ENCODE results near the gene PAK4.

PAK4 gene

DNA sequence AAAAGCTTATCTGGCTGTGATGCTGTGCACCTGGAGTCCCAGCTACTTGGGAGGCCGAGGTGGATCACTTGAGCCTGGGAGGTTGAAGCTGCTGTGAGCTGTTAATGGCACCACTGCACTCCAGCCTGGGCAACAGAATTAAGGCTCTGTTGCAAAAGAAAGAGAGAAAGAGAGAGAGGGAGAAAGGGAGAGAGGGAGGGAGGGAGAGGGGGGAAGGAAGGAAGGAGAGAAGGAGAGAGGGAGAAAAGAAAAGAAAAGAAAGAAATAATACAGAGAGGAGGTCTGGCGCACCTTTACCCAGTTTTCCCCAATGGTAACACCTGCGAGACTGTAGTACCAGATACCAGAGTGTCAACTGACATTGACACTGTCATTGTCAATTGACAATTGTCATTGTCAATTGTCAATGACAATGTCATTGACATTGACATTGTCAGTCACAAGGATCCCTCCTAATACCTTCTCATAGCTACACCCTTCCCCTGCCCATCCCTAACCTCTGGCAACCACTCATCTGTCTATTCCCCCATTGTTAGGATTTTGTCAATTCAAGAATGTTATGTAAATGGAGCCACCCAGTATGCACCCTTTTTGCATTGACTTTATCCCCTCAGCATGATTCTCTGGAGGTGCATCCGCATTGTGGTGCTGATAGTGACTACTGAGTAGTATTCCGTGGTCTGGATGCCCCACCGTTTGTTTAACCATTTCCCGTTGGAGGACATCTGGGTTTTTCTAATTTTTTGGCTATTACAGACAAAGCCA is 21.3 kb downstream of the PAK4 start:
- no peak for DNase-seq (ENCODE audit: low read depth)

DNA sequence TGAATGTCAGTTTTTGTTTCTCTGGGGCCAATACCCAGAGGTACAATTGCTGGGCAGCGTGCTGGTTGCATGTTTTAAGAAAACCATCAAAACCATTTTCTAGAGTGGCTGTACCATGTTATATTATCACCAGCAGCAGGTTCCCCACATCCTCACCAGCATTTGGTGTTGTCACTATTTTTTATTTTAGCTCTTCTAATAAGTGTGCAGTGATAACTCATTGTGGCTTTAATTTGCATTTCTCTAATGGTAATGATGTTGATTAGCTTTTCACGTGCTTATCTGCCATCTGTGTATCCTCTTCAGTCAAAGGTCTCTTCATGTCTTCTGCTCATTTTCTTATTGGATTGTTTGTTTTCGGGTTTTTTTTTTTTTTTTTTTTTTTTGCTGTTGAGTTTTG is 21.9 kb downstream of the PAK4 start:
- DNase-seq (ENCODE audit: low read depth), result no peak

DNA sequence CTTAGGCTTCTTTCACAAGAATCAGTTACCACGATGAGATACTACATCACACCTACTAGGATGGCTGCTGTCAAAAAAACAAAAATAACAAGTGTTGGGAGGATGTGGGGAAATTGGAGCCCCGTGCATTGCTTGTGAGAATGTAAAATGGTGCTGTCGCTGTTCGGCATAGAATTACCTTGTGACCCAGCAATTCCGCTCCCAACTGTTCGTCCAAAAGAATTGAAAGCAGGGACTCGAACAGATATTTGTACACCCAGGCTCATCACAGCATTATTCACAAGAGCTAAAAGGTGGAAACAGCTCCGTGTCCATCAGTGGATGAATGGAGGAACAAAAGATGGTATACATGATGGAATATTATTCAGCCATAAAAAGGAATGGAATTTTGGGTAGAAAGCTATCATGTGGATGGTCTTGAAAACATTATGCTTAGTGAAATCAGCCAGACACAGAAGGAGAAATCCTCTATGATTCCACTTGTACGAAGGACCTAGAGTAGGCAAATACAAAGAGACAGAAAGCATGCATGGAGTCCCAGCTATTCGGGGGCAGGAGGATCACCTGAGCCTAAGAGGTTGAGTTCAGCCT is 23.4 kb downstream of the PAK4 start:
- DNase-seq (ENCODE audit: low read depth), result no peak

DNA sequence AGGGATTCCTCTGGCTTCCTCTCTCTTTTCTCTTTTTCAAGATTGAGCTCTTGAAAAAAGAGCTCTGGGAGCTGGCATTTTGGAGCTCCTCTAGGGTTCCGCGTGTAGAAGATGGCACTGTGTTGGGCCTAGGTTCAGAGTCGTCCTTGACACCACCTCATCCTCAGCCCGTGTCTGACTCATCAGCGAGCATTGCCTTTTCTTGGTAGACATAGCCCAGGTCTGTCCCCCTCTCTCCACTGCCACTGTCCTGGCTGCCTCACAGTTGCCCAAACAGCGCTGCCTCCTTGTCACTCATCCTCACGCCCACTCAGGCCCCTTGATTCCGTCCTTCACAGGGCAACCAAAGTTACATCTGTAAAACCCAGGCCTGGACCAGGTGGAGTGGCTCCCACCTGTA is 24.6 kb downstream of the PAK4 start:
- DNase-seq (ENCODE audit: low read depth), result no peak

DNA sequence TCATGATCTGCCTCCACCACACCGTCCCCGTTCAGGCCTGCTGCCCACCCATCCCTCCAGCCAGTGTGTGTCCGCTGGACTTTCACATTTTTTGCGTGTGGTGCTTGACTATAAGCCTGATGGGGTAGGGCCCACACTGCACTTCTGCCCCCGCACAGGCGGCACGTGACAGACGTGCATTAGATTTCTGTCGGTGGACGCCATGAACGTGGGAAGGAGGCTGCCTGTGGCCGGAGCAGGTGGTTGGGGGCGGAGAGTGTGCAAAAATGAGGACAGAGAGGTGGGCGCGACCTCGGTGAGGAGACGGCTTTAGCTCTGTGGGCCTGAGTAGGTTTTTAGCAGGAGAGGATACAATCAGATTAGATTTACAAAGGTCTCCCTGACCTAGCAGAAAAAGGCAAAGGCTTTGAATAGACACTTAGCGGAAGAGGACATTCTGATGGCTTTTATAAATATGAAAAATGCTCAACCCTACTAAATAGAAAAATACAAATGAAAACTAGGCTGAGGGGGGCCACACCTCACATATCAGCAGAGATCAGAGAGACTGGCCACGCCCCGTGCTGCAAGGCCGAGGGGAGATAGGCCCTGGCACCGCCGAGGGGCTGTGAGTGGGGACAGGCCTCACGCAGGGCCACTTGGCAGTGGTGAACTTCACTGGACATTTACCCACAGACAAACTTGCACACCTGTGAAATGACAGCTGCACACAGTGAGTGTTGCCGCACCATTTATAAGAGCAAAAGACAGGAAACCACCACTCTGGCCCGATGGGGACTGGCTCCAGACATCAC is 25.4 kb downstream of the PAK4 start:
- DNase-seq (ENCODE audit: low read depth), result no peak

DNA sequence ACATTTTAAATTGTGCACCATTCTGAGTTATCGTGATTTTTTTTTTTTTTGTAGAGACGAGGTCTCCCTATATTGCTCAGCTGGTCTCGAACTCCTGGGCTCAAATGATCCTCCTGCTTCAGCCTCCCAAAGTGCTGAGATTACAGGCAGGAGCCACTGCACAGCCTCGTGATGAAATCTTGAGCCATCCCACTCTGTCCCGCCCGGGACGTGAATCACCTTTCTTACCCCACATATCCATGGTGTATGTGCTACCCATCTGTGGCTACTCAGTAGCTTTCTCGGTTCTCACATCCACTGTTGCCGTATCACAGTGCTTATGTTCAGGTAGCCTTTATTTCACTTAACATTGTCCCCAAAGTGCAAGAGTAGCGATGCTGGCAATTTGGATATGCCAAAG is 26.5 kb downstream of the PAK4 start:
- no peak for DNase-seq (ENCODE audit: low read depth)

DNA sequence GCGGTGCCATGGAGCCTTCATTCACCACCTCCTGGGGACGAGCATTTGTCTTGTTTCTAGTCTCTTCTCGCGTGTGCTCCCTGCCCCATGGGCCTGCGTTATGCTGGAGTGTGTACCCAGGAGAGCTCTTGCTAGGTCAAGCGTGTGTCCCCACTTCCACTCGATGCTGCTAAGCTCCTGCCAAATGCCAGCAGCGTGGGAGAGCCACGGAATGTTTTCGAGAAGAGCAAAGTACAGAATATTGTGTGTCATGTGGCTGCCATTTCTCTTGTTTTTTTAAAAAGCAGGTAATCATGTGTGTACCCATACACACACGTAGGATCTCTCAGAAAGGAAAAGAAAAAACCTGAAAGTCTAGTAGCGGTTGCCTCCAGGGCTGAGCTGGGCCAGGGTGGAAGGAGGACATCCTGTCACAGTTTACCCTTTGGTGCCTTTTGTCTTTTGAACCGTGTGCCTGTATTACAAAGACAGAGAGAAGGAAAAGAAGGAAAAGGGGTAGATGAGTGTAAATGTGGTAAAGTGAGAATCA is 28.6 kb downstream of the PAK4 start:
- DNase-seq (ENCODE audit: low read depth), result no peak

DNA sequence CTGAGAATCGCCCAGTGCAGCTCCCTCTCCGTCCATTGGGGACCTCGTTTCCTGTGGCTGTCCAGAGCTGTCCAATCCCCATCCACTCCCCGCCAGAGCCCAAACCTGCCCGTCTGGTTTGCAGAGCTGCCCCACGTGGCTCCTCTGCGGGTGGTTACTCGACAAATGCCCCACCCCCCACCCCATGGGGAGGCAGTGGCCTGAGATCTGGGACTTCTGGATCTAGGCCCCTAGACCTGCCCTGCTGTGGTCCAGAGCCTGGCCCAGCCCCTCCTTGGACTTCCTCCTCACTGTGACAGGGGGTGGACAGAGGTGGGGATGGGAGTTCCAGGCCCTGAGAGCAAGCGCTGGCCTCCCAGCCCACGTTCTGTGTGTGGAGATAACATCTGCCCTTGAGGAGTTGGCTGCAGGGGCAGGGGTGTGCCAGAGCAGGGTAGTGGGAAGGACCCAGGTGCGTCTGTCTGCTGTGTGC is 29.1 kb downstream of the PAK4 start:
- DNase-seq (ENCODE audit: low read depth), result no peak

DNA sequence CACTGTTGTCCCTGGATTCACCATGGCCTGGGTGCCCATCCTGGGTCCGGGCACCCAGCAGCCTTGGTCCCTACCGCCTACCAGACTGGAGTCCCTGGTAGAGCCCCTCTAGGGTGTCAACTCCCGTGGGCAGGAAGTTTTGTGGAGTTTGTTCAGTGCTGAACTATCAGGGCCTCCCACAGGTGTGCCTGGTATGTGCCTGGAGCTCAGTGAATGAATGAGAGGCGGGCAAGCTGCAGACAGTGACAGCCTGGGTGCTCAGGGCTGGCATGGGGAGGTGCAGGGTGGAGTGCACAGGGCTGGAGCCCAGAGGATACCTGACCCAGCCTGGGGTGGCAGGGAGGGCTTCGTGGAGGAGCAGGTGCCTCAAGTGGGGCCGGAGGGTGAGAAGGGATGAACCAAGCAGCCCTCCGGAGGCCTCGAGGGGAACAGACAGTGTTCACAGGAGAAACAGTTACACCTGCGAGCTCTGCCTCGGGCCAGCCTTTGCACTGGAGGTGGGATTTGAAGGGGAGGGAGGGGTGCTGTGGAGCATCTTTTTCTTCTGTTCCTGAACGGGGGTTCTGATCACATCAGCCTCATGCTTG is 29.6 kb downstream of the PAK4 start:
- DNase-seq (ENCODE audit: low read depth), result no peak

DNA sequence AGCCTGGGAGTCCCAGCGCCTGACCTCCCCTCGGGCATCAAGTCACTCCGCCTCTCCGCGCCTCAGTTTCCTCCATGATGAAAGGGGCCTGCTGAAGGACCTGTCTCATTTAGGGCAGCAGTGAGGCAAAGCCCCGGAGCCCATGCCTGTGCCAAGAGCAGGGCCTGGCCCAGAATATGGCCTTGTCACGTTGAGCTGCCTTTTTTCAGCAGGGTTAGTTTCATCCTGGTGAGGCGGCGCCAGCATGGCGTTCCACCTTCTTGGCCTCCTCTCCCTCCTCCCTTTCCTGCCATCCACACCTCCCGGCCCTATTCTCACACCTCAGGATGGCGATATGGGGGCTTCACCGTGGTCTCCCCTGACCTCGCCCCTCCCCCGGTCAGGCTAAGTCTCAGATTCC is 30.2 kb downstream of the PAK4 start:
- DNase-seq (ENCODE audit: low read depth), result no peak

DNA sequence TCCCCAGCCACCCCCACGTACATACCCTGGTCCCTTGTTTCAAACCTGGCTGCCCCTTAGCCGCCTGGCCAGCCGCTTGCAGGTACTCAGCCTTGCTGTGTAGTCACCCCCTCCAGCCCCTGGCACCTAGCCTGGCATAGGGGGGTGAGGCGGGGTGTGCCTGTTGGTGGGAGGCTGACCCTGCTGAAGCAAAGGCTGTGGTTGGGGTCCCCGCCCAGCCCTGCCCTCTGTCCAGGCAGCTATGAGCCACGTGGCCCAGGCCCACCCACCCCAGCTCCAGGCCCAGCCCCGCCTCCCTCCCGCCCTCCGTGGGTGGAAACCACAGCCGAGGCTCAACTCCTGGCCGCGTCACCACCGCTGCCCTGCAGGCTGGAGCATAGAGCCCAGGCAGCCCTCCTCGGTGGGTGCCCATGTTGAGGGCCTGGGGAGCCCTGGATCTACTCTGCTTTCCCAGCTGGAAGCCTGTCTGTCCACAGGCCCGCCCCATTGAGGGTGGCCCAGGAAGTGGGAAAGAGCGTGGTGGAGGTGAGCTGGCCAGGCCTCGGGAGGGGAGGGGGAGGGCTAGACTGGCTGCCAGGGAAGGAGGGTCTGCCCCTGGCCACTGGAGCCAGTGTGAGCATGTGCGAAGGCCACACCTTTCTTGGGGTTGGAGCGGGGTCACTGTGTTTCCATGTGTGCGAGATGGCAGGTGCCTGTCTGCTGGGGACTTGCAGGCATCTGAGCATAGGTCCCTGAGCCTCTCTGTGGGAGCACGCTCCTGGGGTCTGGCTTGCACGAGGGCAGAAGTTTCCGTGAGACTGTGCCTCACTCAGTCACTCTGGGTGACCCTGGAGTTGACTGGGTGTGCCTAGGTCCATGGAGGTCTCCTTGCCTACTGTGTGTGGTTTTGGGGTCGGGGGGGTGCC is 31.0 kb downstream of the PAK4 start:
- DNase-seq (ENCODE audit: low read depth), result no peak

DNA sequence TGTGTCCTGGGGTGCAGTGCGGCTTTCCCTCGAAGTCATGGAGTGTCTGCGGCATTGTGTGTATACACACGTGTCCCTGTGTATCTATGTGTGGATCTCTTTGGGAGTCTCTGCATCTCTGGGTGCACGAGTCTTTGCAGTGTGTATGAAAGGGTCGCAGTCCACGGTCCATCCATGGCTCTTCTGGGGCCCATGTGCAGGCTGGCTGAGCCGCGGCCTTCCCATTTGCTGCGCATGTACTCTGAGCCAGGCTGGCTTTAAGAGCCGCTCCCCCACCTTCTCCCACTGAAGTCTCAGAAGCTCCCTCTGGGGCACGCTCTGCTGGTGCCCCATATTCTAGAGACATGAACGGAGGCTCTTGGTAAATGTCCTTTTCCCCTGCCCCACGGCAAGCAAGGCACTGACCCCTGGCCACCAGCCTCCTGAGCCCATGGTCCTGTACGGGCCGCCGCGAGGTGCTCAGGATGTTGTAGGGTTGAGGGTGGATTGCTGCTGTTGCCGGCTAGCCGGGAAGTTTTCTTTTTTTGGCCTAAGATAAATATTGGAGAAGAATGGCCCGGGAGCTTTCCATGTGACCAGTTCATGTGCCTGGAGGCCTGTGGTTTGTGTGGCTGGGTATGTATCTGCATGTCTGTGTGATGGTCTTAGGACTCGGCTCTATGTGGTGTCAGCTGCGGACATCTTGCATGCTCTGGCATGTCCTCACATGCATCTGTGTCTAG is 31.9 kb downstream of the PAK4 start:
- no peak for DNase-seq (ENCODE audit: low read depth)

DNA sequence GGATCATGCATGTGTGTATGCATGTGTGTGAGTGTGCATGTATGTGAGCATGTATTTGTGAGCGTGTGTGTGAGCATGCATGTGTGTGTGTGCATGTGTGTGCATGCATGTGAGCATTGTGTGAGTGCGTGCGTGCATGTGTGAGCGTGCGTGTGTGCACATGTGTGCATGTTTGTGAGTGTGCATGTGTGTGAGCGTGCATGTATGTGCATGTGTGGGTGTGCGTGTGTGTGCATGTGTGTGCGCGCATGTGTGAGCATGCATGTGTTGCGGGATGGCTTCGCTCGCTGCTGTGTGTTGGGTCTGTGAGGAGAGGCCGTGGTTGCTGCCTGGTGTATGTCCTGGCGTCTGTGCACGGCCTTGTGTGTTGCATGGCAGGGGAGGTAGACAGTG is 32.4 kb downstream of the PAK4 start:
- DNase-seq (ENCODE audit: low read depth), result no peak

DNA sequence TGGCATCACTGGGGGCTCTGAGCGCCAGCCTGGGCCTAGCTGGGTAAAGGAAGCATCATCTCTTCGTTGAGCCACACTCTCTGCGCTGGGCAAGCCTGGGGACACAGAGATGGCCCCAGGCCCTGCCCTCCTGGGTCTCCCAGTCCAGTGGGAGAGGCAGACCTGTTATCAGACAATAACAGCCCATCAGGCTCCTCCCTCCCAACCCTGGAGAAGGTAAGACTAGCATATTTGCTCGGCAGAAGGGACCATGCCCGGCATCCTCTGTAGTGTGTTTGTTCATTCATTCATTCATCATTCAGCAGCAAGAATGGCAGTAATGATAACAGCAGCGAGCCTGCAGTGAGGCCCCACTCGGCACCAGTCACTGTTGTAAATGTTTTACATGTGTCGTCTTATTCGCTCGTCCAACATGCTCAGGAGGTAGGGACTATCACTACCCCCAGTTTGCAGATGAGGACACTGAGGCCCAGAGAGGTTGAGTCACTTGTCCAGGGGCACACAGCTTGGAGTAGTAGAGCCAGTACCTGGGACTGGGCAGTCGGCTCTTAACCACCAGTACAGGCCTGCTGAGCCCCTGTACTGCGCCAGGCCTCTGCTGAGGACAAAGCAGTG is 33.2 kb downstream of the PAK4 start:
- no peak for DNase-seq (ENCODE audit: low read depth)

DNA sequence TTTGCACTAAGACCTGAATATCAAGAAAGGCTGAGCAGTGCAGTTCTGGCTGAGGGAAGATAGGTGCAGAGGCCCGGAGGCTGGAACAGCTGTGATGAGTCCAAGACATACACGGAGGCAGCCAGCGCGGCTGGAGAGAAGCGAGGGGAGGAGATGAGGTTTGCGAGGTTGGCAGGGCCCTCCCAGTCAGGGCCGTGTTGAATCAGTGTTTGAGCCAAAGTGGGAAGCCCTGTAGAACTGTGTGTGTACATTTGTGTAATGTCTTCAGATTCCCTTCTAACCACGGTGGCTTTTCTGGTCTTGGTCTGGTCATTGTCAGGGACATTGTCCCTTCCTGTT is 34.9 kb downstream of the PAK4 start:
- no peak for DNase-seq (ENCODE audit: low read depth)

DNA sequence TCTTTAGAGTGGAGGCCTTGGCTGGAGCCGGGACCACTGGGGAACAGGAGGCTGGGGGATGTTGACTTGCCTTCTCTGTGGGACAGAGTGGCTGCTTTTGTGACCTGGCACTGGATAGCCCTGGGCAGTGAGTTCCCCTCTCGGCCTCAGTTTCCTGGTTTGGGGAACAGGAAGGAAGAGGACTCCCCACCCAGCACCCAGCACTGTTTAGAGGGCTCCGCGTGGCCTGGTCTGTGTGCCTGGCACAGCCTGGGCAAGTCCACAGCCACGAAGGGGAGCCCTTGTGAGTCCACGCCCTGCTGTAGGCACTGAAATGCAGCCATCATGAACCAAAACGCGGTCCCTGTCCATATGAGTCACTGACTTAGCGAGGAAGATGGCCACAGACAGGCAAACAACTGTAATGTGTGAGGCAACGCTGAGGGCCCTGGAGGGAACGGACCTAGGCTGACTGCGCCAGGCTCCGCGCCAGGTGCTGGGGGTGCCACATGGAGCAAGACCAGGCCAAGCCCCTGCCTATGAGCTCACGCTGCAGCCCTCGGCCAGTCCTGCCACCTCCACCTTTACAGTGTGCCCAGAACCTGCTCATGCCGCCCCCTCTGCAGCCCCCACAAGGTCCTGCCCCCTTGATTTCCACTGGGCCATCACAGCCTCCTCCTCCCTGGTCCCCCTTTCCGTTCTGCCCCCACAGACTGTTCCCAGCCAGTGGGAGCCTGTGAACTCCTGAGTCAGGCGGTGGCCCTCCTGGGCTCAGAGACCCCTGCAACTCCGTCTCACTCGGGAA is 35.5 kb downstream of the PAK4 start:
- DNase-seq (ENCODE audit: low read depth), result no peak

DNA sequence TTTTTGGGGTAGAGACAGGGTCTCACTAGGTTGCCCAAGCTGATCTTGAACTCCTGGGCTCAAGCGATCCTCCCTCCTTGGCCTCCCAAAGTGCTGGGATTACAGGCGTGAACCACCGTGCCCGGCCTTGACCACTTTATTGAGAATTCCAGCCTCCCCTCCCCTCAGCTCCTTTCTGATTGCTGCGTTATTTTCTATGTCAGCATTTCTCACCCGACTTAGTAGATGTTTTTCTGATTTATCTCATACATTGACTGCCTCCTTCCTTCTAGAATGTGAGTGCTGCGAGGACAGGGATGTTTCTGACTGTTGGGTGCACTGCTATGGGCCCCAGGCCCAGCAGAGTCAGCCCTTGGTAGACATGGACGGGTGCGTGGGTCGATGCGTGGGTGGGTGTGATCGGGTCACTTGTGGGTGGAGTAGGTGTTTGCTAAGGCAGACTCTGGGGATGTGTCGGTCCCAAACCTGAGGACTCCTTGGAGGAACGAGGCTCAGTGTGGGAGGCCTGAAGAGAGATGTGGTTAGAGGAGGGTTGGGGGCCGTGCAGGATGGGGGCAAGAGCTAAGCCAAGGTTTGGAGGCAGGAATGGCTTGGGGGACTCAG is 37.0 kb downstream of the PAK4 start:
- no peak for DNase-seq (ENCODE audit: low read depth)

DNA sequence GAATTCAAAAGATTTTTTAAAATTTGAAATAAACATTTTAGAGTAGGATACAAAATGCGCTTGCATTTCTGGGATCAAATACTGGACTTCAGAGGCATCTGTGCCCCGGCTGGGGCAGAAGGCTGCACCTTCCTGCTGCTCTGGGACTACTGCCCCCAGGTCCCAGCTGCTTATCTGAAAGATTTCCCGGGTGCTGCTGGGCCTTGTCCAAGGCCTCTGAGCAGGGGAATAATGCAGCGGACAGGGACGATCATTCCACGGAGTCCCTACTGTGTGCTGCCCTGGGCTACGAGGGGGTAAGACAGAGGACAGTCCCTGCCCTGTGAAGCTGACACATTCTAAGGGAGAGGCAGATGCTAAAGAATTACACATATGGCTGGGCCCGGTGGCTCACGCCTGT is 38.0 kb downstream of the PAK4 start:
- no peak for DNase-seq (ENCODE audit: low read depth)

DNA sequence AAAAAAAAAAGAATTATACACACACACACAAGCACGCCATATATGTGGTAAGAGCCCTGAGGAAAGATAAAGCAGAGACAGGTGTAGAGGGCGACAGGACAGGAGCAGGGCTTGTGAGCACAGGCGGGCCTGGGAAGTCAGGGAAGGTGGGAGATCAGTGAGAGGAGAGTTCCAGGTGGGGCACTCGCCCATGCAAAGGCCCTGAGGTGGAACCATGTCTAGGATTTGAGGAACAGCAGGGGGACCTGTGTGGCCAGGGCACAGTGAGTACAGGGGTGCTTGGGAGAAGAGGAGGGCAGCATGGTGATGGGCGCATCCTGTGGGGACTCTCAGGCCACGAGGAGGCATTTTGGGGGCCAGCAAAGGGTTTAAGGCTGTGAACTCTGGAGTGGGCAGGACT is 38.7 kb downstream of the PAK4 start:
- no peak for DNase-seq (ENCODE audit: low read depth)
